NCI-H526 (cell line): ENCODE measurements around the gene BBS5.

Source experiments
- DNase-seq, 2 experiments: peaks; one replicate each; lab custom pipeline; 2025; lab: John Stamatoyannopoulos, UW

Gene BBS5

DNA sequence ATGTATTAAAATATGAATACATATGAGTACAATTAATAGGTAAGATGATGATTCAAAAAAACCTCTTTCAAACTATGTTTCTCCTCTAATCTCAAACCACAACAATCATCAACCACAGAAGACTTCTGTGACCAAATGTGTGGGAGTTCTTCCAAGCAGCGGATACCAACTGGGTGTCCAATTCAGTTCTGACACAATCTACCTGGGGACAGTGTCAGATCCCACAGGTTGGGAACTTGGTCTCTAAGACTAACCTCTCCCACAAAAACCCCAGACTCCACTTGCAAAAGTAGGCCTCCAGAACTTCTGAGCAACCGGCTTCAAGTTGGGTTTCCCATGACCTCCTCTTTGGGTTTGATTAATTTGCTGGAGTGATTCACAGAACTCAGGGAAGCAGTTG lies 67.5 kb downstream of the BBS5 start:
- DNase-seq = no peak
